Midbrain (tissue), 1 donor: ENCODE measurements around the gene SLC25A21.
A peak's percentile ranks its signal among the peaks of the same experiment; 100 is the strongest.

Experiments used
- DNase-seq: peaks from one replicate; lab custom pipeline; 2025; lab: John Stamatoyannopoulos, UW

Gene SLC25A21

DNA sequence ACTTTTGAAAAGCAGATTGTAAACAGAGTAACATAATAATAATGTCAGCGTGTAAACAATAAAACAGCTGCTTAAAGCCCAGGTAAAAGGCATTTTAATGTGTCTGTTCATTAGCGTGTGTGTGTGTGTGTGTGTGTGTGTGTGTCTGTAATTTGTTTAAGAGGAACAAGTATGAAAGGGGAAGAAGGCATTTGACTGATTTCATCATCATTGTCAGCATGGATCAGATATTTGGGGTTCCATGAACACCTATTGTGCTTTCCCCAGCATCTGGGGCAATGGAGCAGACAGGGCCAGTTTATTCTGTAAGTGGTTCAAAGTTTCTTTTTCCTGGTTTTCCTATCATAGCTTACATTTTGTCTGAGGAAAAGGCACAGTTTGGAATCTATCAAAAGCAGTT is 28.9 kb downstream of the SLC25A21 start:
- DNase-seq, result no peak

DNA sequence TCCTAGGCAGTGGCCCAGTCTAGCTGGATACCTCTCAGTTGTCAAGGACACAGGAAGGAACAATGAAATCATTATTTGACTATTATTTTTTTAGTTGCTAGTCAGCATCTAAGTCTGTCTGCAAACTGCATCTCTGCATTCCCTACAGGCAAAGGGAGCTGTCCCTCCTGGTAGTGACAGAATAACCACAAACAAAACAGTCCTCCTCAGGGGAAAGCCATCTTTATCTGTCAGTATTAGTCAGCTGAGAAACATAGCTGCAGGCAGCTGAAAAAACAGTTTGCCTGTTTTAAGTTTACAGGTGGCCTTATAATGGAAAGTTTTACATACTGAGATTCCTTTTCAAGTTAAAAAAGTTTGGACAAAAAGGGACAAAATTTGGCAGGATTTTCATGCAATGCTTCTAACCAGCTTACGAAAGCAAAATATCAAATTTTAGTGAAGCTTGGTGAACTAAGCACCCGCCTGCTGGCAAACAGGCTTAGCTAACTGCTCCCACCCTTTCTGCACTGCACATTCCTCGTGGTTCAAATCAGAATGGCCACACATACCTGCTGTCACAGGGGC is 29.5 kb downstream of the SLC25A21 start:
- DNase-seq, result no peak

DNA sequence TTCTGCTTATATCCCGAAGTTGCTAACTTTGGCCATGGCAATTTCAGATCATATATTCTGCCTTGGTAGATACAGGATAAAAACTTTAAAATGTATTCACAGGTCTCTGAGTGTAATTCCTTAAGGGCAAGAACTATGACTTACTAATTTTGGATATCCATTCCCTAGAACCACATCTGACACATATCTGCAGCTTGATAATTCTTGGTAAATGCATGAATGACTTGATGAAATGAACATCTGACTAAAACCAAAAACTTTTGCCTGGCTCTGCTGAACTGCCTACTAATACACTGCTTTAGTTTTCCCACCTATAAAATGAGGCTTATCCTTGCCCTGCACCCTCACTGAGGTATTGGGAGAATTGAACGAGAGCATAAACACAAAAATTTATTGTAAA is 32.2 kb downstream of the SLC25A21 start:
- no peak for DNase-seq

DNA sequence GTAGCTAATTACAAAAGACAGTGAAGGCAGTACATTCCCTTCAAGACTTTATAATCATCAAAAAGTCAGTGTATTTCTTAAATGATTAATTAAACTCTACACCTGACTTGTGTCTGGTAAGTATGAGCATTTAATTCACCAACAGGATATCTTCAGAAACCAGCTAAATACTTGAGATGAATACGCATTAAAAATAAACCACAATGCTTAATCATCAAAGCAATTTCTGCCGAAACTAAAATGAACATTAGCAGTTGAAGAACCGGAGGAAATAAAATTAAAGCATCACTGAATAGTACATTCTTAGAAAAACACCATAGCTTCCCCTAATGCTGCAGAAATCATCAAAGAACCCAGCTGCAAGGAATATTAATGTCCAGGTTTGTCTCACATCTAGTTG is 32.7 kb downstream of the SLC25A21 start:
- no peak for DNase-seq

DNA sequence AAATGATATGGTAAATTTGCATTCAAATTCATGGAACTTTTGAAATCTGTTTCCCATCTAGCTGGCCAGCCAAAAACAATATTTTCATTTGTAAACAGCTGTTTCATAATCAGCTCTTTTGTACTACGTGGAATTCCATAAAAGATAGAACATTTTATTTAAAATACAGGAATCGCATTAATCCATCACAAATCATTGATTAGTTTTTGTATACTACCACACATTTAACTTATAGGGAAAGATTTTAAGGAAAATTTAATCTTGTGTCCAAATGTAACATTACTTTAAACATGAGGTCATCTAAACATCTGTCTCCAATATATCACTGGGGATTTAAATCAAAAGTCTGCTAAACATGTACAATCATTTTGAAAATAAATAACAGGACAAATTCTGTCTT is 33.5 kb downstream of the SLC25A21 start:
- no peak for DNase-seq

DNA sequence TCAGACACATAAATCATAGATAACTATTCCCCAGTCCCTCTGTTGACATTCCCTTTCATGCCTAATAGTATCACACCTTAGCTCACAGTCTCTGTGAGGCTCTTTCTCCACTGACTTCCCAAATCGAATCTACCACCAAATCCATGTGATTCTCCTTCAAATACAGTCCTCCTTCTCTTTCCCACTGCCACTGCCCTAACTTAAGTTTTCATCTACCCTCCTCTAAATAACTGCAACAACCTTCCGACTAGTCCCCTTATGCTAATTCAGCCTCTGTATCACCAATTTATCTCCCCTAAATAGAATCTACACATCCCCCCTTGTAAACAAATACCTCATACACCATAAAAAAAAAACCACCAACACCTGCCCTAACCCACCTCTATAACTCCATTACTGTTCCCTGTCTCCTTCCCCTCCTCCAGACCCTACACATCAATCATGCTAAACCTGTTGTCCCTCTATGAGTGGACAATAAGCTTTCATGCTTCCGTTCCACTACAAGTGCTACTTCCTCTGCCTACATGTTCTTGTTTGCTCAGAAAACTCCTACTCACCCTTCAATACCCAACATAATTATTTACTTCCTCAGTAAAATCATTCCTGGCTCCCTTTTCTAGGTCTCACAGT is 39.0 kb downstream of the SLC25A21 start:
- no peak for DNase-seq

DNA sequence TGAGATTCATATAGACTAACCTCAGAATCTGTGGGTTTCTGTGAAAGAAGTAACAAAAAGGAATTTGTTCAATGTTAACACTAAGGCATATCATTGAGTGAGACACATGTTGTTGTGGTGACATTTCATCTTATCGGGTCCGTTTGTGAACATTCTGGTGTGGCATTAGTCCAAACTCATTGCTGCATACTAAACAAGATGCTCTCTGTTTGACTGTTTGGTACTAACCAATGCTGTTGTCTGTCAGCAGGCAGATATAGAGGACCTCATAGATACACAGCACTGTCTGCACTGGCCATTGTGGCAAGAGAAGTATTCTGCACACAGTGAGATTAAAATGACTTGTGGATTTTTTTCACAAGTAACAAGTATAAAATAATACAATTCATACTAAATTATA is 41.2 kb downstream of the SLC25A21 start:
- DNase-seq, result peak; percentile 60

DNA sequence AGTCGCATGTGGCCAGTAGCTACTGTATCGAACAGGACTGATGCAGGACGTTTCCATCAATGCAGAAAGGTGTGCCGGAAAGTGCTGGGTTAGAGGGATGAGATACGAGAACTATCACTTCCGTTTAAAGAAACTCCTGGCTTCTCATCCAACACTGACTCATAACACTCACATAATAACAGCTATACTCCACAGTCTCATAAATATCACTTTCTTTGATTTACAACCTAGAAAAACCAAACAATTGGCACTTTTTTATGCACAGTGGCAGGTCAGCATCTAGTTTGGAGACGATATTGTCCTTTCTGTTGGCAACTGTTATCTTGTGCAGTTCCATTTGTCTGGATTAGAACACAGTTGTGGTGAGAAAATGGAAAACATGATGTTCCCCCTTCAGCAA is 43.4 kb downstream of the SLC25A21 start:
- no peak for DNase-seq

DNA sequence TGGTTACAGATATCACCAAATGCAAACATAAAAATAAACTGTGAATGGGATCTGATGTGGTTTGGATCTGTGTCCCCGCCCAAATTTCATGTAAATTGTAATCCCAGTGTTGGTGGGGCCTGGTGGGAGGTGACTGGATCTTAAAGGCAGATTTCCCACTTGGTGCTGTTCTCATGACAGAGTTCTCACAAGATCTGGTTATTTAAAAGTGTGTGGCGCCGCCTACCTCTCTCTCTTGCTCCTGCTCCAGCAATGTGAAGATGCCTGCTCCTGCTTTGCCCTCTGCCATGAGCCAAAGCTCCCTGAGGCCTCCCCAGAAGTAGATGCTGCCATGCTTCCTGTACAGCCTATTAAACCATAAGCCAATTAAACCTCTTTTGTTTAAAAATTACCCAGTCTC is 47.8 kb downstream of the SLC25A21 start:
- DNase-seq, result no peak

DNA sequence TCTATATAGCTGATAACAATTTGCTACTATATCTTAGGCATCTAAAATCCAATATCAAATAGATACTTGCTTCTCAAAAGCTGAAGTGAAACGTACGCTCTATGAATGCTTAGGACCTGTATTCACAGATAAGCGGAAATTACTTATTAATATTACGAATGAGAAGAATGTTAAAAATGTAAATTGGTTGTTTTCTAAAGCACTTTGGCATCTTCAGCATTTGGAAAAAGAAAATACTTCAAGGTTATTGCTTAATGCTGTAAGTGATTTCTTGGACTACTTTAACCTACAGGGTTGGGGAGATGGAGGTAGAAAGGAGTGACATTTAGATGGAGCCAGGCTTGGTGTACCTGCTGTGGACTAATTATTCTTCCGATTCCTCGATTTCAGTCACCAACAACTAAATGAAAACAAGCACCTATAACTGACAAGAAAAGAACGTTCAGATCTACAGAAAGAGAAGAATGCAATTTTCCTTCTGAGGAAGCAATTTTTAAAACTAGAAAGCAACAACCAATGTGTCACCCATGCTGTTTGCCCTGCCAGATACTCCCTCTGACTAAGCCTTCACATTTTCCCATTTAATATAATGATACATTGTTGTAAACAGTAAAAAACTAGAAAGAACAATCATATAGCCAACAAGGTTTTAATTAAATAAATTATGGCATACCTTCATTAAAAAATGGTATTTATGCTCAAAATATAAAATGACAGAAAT is 49.3 kb downstream of the SLC25A21 start:
- DNase-seq, result no peak

DNA sequence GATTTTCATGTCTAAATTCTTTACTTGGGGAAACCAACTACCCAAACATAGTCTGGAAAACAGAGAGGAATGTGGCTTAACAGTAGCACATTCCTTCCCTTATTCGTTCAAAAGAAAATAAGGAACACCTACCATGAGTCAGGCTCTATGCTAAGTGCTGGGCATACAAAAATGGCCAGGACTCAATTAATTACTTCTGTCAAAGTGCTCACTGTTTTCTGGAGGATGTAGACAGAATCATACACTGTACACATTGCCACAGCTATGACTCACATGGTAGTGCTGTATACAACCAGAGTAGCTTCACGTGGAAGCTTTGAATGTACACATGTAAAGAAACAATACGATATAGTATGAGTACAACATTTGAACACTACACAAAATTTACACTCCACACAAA is 50.1 kb downstream of the SLC25A21 start:
- DNase-seq, result no peak

DNA sequence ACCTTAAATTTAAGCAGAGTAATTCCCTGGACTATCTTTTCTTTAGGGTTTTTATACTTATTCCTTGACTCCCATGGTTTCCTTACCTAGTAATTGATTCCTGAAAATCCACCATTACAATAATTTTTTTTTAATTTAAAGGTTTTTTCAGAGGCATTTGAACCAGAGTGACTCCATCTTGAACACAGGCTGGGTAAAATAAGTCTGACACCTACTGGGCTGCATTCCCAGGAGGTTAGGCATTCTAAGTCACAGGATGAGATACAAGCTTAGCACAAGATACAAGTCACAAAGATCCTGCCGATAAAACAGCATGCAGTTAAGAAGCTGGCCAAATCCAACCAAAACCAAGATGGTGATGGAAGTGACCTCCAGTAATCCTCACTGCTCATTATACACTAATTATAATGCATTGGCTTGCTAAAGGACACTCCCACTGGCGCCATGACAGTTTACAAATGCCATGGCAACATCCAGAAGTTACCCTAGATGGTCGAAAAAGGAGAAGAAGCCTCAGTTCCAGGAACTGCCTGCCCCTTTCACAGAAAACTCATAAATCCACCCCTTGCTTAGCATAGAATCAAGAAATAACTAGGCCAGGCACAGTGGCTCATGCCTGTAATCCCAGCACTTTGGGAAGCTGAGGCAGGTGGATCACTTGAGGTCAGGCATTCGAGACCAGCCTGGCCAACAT is 53.6 kb downstream of the SLC25A21 start:
- DNase-seq, result no peak

DNA sequence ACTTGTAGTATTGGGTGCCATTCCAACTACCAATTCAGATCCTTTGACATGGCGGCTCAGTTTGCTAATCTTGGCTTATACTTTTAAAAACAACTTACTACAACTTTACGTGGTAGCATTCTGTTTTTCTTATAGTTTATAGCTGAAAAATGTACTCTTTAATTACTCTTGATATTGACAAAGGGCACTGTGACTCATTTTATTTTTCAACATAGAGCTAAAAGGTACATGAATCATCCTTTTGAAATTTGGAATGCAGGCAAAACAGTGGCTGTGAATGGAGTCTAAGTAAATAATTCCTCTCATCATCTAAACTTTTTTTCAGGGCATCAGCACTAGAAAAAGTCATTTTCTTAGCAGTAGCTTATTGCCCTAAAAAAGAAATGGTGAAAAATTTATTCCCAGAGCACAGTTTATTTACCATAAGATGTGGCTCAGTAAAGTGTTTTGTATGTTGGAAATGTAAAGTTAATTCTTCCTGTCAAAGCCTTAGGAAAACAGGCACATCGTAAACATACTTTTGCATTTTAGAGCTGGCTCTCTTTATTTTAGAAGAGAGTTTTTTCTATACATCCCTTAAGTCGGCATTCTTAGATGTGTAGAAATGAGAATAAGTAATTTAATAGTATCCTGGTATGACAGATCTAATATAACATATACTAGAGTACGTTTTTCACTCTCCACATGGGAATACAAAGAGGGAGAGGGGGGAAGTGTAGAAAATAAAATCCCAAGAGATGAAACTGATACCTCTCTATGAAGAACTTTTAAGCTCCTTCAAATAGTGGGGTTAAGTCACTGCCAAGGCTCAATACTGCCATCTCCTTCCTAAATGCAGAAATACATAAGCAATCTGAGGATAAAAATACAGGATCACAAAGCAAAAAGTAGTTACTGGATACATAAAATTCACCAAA is 55.2 kb downstream of the SLC25A21 start:
- DNase-seq, result no peak

DNA sequence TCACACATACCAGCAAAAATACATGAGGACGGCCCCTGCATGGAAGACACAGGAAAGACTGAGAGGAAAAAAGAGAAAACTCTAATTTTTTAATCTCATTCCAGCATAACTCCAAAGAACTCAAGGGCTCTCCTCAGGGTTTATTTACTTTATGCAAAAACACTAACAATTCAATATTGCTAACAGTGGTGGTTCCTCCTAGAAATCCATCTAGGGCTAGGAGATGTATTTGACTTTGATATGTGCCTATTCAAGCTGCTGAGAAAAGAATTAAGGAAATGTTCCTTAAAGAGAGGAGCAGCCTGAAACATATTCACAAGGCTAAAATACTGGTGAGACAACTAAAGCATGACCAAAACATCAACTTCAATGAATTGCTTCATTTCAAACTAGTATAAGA is 57.0 kb downstream of the SLC25A21 start:
- no peak for DNase-seq

DNA sequence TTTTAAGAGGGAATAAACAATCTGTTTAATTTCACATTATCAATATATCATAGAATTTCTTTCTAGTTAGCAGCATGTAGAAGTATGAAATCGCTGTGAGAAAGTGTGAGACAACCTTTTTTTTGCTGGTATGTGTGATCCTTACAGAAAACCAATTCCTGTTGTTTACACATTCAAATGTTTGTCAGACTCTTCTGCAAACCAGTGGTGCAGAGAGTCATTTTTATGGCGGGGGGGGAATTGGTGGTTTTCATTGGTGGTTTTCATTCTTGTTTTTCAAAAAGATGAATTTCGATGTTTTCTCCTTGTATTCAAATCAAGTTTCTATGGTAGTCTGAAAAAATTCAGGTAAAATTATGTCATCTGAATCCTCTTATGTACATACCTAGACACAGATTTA is 57.8 kb downstream of the SLC25A21 start:
- DNase-seq, result no peak

DNA sequence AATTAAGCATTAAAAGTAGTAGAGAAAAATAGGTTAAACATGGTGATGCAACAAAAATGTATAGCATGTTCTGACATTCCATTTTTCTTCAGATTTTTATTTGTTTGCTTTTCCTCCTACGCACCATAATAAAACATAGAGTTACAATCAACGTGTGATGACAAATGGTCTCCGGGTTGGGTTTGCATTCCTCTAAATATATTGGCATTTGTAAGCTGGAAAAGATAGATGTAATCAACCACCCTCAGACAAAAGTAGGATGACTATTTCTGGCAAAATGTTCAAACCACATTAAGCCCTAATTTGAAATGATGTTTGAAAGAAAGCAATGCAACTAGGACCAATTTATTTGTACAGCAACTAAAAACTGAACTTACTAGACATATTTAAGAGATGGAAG is 58.4 kb downstream of the SLC25A21 start:
- no peak for DNase-seq

DNA sequence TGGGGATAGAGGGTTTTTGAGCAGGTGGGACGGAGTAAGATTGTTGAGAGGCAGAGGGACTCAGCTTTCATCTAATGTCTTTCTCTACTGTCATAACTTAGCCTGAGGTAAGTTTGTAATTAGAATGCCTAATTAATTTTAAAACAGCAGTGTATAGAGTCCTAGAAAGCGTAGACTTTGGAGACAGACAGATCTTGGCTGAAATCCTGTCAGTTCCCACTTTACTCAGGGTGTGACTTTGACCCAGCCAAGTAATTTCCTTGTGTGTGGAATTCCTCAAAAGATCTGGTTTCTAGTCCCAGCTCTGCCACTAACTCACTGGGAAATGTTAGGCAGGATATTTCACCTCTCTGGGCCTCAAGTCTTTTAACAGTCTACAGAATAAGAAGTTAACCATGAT is 74.3 kb downstream of the SLC25A21 start:
- DNase-seq, result no peak

DNA sequence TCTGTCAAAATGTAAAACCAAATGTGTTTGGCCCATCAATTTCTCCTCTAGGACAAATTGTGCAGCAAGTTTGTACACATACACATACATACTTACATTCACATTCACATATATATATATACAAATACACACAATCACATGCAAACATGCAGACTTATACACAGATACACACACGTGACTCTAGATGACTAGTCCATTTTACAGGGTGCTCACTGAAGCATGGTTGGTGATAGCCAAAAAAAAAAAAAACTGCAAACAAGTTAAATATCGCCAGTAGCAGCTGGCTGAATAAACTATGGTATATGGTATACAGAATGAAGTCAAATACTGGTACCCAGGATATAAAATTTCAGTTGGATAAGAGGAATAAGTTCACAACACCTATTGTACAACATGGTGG is 77.9 kb downstream of the SLC25A21 start:
- DNase-seq, result no peak

DNA sequence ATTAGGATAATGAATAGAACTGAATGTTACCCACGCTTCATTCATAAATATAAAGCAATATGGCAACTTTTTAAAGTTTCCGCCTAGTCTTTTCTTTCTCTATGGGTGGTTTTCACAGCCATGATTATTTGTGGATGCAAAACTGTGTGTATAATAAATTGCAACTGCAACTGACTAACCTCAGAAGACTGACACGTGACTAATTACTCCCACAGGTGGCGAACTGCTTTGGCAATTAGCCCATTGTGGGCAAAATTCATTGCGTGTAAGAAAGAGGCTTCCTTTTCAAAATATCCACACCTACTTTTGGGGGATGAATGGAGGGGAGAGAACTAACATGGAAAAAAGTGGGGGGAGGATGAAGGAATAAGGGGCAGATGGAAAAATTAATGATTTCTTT is 79.0 kb downstream of the SLC25A21 start:
- DNase-seq, result no peak

DNA sequence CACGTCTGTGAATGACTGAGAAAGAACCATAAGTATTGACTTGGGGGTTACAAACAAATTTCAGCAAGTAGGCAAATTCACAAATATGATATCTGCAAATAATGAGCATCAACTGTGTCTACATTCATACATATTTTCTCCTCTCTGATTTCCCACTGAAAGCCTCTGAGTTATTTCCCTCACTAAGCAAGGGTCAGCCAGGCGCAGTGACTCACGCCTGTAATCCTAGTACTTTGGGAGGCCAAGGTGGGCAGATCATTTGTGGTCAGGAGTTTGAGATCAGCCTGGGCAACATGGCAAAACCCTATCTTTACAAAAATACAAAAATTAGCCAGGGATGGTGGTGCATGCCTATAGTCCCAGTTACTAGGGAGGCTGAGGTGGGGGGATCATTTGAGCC is 80.8 kb downstream of the SLC25A21 start:
- DNase-seq, result no peak

DNA sequence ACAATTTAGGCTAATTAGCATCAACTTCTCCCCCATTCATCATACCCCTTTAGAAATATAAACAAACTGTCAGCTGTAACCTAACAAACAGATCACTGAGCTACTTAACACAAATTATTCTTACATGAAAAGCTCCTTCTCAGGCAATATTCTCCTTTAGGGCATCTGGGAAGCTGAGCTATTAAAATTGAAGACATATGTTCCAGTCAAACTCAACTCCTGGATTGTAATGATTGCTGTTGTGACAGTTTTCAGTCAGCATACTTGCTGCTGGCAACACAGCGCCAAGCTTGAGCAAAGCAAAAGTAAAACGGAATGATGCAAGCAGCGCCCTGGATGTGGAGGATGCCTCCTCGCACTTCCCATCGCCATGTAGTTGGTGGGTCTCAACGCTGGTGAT is 82.4 kb downstream of the SLC25A21 start:
- DNase-seq, result no peak

DNA sequence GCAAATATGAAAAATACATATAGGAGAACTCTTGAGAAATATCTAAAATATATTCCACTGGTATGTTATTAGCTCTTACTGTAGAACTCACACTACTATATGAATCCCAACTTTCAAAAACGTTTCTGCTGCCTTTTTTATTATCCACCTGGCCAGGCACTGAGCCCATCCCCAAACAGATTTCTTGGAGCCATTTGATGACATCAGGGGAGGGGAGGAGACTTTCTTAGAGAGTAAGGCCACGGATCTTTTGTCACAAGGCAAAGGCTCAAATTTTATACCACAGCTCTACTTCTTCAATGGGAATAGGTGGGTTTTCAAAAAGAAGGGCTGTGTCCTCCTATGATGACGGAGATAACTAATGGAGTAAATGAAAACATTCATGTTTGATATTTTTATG is 83.0 kb downstream of the SLC25A21 start:
- no peak for DNase-seq
